Colon (tissue), 2 donors: ENCODE results near the gene CBARP.

ENCODE experiments used
- FAIRE-seq: peaks from 2 replicates; lab custom pipeline; 2012; peaks lifted over from hg19 to GRCh38; lab: Jason Lieb, UNC
- donor health status: control.
- donor health status: control.

CBARP gene

DNA sequence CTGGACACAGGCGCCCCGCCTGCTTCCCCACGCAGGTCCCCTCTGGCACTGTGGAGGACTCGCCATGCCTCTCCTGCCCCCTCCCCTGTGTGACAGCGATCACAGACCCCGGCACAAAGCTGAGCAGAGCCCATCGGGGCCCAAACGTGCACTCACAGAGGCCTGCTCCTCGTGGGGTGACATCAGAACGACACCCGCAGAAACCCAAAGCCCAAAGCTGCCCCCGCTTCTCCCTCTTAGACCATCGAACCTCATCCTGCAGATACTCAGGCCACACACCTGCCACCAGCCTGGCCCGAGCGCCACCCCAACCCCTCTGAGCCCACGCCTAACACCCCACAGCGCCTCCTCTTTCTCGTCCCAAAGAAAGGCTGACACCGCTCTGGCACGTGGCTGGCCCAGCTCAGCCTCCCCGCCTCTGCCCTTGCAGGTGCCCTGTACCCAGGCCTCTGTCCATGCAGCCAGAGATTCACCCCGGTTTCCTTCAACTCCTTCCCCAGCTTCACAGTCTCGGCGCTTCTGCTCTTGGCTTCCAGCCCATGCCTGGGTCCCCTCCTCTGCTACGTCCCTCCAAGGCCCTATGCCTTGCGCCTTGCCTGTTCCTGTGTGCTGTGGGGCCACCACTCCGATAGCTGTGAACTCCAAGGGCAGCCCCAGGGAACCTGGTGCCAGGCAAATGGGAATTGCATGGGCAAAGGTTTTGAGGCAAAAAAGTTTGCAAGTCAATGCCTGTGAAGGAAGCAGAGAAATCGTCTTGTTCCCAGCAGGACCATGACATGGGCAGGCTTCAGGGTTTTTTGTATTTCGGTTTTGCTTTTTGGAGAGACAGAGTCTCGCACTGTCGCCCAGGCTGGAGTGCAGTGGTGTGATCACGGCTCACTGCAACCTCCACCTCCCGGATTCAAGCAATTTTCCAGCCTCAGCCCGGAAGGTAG lies 831 bp upstream of the CBARP start:
- FAIRE-seq = no peak

DNA sequence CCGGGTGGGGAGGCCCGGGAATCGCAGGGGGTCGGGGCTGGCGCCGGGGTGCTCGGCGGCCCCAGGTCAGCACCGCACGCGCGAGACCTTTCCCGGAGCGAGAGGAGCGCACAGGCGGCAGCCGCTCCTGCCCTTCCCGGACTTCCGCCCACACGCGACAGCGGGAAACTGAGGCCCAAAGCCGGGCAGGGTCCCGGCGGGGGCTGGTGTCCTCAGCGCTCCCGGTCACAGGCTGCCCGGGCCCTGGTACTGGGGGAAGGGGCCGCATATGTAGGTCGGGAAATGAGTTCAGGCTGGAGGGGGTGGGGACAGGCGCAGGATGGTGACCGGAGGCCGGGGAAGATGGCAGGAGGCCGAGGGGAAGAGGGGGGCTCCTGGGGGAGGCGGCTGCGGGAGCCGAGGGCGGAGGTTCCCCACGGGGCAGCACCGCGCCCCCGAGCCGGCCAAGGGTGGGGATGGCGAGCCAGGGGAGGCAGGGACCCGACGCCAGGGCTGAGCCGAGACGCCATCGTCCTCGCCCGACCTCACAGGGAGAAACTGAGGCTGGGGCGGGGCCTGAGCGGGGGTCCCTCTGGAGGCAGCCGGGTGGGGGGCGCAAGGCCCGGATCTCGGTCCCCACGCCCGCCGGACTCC lies 662 bp downstream of the CBARP start:
- no peak for FAIRE-seq

DNA sequence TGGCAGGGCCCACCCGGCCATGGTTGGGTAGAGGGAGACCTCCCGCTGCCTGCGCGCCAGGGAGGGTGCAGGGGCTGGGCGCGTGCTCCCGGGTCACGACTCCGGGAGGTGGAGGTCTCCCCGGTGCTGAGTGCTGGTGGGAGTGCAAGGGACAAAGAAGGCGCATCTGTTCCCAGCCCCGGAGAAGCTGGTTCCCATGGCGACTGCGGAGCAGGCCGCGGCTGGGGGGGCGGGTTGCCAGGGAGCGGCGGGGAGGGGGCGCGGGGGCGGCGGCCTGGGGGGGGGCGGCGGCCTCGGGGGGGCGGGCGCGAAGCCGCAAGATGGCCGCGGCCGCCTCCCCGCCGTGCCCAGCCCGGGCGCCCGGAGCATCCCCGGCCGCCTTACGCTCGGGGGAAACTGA lies 1.2 kb downstream of the CBARP start:
- no peak for FAIRE-seq

DNA sequence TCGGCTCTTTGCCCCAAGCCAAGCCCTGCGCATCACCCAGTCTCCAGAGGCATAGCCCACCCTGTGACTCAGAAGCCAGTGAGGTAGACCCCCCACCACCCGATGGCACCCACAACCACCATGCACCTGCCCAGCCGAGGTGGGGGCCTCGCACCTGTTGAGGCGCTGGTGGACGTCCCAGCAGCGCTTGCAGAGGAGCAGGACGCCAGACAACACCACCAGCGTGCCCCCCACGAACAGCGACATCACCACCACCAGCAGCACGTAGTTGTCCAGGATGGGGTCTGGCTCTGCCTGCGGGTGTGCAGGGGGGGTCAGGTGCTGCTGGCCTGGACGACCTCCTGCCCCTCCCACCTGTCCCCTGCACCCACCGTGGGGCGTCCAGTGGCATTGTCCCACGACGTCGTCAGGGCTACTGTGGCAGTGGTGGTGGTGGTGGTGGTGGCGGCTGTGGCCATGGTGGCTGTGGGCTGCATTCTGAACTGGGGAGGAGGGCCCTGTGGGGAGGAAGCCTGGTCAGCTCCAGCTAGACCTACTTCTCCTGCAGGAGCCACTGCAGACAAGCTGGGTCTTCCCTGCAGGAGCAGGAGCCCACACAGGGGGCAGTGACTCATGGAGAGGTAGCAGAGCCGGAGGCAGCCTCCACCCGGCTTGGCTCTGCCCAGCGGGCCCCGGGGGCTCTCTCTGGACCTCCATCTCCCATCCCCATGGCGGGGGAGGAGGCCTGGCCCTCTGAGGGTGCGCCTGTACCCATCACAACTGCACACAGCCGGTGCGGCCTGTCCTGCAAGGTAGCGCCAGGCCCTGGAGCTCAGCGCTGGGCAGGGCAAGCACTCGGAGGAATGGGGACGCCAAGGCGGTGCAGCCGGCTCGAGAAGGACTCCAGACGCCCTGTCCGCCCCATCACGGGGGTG lies 1.9 kb downstream of the CBARP start:
- no peak for FAIRE-seq

DNA sequence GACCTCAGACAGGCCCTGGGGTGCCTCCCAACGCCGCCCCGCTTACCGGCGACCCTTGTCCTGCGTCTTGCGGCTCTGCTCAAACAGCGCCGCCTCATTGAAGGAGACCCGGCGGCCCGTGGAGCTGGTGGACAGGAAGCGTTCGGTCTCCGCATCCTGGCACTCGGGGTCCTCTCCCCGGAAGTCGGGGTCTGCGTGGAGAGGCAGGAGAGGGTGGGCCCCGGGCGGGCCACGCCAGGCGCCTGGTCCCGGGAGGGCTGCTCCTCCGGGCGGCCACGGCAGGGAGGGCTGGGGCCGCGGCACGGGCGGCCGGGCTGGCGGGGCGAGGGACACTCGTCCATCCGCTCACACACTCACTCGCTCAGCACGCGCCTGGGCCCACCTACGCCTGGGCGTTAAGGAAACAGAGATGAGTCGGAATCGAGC lies 2.8 kb downstream of the CBARP start:
- no peak for FAIRE-seq

DNA sequence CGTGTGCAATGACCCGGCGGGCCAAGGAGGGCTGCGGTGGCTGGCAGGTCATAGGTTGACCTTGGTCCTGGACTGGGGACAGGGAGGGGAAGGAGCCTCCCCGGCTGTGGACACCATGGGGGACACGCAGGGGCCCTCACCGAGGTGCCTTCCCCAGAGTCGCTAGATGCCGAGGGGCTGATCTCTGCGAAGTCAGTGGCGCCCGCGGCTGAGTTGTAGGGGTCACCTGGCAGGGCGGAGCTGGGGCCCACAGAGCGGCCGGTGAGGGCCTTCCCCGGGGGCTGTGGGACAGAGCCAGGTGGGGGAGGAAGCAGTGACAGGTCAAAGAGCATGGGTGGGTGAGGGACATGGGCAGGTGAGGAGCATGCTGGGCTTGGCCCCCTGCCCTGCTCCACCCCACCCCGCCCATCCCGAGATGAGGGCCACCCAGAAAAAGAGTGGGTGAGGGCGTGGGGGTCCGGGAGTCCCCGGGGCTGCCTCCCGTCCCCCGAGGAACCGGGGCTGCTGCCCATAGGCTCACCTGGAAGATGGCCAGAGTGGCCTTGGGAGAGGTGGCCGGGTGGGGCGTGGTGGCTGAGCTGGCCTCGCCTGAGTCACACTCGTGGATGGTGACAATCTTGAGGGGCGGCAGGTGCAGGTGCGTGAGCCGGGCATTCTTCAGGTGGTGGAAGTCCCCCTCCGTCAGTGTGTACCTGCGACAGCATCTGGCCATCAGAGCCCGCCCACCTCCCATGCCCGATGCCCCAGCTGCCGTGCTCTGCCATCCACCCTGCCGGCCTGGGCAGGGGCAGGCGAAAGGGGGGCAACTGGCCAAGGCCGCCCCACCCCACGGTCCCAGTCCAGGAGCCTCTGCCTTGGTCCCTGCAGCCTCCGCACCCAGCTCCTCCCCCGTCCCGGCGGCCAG lies 3.5 kb downstream of the CBARP start:
- no peak for FAIRE-seq

DNA sequence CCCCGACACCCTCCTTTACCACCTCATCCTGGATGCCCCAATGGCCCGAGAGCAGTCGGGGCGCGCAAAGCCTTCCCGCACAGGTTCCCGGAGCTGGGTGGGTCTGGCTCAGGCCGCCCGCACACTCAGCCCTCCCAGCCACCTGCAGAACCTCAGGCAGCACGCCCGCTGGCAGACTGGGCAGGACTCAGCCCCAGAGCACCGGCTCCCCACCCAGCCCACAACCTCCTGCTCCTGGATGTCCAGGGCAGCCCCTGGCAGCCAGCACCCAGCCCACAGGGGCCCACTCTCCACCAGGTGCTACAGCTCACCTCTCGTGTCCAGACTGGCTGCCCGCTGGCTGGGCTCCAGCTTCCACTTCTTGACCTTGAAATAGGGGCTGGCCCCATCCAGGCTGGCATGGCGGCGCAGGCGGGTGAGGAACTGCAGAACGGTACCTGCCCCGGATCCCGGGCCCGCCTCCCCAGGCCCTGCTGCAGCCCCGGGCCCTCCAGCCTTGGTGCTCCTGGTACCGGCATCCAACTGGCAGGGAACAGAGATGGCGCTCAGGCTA lies 4.6 kb downstream of the CBARP start:
- no peak for FAIRE-seq

DNA sequence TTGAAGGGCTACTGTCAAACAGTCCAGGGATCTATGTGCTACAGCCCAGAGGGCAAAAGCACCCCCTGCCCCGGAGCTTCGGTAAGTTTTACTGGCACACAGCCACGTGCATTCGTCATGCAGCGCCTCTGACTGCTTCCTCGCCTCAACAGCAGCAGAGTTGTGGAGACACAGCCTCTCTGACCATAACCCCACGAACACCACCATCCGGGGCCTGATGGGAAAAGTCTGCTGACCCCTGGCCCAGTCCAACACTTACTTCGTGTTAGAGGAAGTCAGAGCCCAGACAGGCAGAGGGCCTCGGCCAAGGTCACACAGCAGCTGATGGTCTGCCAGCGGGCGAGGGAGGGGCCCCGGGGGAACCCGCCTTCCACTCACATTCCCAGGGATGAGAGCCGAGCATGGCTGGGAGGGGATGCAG lies 5.1 kb downstream of the CBARP start:
- FAIRE-seq = no peak

DNA sequence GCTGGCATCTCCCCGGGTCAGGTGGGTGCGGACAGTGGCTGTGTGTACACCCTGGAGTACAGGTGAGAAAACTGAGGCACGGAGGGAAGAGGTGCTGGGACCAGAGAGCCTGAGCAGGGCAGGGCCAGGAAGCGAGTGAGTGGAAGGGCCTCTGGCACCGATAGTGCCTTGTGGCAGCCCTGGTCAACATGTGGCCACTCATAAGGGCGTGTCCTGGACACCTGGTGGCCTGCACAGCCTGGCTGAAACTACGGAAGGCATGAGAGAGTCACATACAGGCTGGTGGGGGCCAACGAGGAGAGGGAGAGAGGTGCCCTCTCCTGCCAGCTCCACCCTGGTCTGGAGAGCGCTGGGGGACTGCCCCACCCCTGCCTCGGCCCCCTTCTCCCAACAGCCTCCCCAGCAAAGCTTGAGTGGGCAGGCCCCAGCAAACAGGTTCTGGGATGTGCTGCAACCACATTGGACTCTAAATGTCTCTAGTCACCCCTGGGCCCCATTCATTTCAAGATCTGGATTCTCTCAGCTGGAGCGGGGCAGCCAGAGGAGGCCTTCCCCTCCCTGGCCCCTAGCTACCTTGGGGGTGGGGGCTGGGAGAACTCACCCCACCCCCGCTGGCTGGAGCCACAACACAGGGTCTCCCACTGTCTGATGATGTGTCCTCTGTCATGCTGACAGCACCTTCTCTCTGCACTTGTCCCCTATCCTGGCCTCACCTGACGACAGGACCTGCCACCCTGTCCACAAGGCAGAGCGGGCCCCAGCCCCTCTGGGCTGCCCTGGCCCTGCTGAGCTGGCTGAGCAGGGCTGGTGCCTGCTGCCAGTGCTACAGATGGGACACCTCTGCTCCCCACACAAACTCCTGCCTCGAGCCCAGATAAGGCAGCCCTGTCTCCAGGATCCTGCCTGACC lies 5.8 kb downstream of the CBARP start:
- FAIRE-seq = no peak

DNA sequence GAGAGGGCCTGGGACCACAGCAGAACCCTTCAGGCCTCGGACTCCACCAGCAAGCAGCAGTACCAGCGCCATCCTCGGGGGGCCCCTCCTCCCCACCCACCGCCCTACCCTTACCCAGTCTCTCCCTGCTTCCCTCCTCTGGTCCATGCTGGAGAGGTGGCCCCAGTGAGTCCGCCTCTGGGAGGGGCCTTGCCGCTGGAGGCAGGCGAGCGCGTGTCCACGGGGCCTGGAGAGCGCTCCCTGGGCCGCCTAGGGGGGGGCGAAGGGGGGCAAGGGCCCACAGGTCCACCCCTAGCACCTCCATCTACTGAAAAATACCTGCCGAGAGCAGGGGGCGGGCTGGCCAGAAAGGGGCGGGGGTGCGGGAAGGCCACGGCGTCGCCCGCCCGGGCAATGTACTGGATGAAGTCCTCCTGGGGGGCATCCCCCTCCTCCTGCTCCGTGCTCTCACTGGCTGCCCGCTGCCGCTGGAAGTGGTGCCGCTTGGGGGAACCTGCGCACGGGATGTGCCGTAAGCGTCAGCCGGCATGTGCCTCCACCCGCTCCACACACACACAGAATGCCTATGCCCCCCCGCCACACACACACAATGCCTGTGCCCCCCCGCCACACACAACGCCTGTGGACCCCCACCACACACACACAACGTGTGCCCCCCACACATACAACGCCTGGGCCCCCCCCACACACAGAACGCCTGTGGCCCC lies 6.9 kb downstream of the CBARP start:
- FAIRE-seq = no peak

DNA sequence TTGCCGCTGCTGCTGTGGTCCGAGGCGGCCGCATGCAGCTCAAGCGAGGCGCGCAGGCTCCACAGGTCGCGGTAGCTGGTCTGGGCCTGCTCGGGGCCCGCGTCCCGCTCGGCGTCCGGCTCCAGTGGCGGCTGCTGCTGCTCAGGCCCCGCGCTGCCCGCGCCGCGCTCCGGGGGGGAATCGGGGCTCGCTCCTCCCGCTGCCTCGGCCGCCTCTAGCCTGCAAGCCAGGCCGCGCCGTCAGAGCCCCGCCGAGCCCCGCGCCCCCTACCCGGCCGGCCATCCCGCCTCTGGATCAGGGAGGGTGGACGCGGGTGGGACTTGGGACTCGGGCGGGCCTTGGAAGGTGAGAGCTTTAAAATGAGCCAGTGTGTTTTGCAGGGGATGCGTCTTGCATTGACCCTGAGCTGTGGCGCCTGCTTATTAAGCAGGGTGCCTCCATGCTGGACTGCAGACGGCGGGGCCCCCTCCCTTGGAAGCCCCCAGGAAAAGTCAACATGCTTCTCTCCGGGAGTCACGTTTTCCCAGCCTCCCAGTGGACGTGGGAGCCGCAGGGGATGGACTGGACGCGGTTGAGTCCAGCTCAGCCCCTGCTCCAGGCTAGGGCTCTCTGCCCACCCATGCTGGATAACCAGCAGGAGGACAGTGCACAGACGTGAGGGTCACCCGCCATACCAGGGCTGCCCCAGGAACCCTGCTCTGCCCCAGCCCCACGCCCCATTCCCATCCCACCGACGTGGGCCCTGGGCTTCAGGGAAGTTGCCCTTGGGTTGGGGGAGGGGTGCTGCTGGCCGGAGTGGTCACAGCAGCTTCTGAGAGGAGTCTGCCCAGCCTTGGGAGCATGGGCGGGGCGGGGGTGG lies 7.7 kb downstream of the CBARP start:
- no peak for FAIRE-seq

DNA sequence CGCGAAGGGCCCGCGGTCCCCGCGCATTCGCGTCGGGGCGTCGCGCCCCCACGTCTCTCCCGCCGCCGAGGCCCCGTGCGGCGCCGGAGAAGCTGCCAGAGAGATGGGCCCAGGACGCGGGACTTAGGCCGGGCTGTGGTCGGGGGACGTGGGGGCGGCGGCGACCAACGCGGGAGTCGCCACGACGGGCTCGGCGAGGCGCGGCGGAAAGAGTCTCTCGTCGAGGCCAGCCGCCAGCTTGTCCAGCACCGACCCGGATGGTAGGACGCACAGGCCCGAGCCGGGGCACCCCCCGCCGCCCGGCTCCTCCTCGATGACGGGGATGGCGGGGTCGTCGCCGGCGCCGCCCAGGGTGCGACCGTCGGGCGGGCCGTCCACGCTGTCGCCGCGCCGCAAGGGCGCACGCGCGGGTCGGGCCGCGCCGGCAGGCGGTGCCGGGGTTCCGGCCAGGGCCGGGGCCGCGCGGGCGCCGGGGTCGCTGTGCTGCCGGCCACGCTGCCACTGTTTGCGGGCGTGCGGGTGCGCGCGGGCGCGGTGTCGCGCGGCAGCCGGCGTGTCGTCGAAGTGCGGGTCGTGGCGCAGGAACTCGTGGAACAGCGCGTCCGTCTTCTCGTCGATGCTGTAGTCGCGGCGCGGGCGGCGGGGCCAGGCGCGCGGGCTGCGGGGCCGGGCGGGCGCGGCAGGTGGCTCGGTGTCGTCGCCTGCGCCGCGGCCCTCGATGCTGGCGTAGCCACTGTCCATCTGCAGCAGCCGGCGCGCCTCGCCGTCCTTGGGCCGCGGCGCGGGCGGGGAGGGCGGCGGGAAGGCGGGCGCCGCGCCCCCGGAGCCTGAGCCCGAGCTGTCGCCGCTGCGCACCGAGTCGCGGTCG lies 8.5 kb downstream of the CBARP start:
- FAIRE-seq = no peak

DNA sequence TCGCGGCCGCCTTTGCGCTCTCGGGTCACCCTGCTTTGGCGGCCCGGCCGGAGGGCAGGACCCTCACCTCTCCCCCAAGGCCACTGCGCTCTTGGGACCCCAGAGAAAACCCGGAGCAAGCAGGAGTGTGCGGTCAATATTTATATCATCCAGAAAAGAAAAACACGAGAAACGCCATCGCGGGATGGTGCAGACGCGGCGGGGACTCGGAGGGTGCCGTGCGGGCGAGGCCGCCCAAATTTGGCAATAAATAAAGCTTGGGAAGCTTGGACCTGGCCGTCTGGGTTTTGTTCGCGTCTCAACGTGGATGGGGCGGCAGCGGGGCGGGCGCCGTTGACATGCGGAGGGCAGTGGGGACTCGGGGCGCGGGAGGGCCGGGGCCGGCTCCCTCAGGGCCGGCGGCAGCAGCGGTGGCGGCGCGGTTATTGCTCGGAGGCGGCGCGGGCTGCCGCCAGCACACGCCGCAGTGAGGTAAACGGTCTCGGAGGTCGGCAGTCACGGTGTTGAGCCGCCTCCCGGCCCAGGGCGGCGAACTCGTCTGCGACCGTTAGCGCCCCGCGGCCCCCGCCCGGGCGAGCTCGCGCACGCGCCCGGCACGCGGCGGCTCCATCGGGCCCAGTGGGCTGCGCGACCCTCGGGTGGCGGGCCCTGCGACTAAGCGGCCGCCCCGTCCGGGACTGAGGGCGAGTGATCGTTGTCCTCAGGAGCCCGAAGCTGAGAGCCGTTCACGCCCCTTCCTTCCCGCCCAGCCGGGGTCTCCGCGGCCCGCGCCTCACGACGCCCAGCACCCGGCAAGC lies 9.4 kb downstream of the CBARP start:
- no peak for FAIRE-seq

DNA sequence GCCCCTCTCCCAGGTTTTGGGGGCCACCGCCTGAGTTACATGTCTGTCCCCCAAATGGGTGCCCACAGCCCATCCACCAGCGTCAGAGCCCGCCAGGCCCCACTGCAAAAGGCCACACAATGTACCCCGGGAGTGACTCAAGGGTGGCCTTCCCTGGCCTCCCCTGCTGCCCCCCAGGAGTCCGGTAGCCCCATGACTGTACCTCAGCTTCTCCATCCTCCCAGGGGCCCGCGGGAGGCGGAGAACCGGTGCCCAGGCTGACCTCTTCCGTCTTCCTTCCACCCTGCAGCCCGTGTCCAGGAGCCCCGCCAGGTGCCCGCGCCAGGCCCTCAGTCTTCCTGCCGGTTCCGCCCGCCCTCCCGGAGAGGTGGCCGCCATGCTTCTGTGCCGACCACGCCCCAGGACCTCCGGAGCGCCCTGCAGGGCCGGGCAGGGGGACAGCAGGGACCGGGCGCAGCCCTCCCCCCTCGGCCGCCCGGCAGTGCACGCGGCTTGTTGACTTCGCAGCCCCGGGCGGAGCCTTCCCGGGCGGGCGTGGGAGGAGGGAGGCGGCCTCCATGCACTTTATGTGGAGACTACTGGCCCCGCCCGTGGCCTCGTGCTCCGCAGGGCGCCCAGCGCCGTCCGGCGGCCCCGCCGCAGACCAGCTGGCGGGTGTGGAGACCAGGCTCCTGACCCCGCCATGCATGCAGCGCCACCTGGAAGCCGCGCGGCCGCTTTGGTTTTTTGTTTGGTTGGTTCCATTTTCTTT lies 10.3 kb downstream of the CBARP start:
- FAIRE-seq = no peak

DNA sequence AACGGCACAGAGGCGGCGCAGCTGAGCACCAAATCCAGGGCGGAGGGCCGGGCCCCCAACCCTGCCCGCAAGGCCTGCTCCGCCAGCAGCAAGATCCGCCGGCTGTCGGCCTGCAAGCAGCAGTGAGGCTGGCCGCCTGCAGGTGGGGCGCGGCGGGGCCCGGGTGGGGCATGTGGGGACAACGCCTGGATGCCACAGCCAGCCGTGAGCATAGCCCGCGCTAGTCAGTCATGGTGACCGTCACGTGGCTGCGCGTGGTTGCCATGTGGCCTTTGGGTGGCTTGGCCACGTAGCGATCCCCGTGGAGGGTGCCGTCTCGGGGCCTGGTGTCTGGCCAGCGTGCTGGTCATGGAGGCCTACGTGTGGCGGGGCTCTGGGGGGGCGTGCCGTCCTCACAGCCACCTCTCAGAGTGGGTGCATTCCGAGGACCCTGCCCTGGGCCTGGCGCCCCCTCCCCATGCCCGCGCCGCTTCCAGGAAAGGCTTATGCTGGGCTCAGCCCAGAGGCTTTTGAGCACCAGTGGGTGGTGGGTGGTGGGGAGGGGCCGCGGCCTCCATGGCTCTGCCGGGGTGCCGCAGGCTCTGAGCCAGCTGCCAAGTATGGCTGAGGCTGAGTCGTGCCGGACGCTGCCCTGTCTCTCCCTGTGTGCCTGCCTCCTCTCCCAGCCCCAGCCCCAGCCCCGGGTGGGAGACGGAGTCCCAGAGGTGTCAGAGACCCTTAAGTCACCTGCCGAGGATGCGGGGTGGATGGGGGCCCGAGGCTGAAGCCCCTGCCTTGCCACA lies 11.1 kb downstream of the CBARP start:
- FAIRE-seq = no peak
